K562 (cell line): ENCODE measurements around the gene SETD7. TPM values are rescaled to one million over a fixed set of nuclear protein-coding genes. Genes with fewer than 3 reads are reported as not detected.

Experiments used
- BMI1 ChIP-seq: fragments of 150-350 bp; IDR thresholded peaks from 2 replicates; pipeline ENCODE4 v1.6.1; 2014; ENCODE audit warnings: low read length
- polyA plus RNA-seq, 8 experiments: library from polyadenylated mRNA; depleted of rRNA in 4 of 8; stranded (reverse) in 5 of 8; unstranded in 3 of 8; fragments of >200 nt; fragmentation: Nextera tagmentation in 2 of 8; fragmentation: Illumina TruSeq in 1 of 8; extraction: Ambion mirVana in 2 of 8; extraction: Trizol in 1 of 8; gene quantifications; 2 replicates each; pipeline versions ENCODE4 v1.2.1 to v1.2.3, GENCODE V29; 2011 to 2014; ENCODE audit warnings: inconsistent platforms in 1 of 8, missing spikeins in 1 of 8
- total RNA-seq, 7 experiments: library from RNA; depleted of rRNA in 6 of 7; stranded (reverse); fragments of >200 nt in 6 of 7; fragmentation: Illumina TruSeq in 2 of 7; extraction: Trizol in 2 of 7; gene quantifications; 2 replicates each; pipeline versions ENCODE4 v1.2.1 to v1.2.3, GENCODE V29; 2011 to 2021; ENCODE audit warnings: low replicate concordance in 1 of 7
- TF ChIP-seq, protein P1 (sequence below): fragments of 450-650 bp; IDR thresholded peaks from 2 replicates; pipeline ENCODE4 v1.6.1; 2016; ENCODE audit warnings: mild to moderate bottlenecking, moderate library complexity

Gene SETD7
- total and polyA plus RNA-seq, 9 of the 15 experiments (the other 6 are each of a cell fraction or from before 2014, with no cell fraction given) = 0.37 to 2.4 (median 1.7) TPM

DNA sequence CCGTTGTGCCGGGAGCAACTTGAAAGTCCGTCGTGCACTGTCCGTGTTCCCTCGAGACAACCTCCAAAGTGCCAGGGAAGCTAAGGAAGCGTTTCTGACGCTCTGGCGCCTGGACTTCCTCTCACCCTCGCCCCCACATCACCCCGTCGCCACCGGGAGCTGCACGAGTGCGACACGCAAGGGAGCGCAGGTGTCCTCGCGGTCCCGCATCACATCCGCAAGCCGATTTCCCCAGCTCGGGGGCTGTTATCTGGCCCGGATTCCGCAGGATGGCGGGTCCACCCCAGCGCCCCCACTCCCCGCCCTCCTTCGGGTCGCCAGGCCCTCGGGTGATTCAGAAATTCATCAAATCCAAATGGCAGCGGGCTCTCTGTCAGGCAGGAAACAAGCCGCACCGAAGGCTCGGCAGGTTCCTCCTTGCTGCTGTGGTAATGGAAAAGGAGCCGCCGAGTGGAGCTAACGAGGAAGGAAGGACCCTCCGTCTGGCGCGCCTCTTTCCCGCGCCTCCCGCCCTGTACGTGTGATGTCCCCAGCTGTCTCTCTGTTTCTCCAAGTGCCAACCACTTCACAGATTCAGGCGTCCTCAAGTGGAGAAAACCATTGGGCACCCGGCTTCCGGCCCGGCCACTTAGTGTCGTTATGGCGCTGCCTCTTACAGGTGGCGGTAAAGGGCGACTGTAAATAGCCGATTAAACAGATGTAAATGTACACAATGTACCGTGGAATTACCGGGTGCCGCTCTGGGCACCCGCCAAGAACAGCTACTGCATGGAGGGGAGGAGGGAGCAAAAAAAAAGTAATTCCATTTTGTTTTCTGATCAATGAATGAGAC lies 921 bp upstream of the SETD7 start (continued):
- TF ChIP-seq, protein P1, sequence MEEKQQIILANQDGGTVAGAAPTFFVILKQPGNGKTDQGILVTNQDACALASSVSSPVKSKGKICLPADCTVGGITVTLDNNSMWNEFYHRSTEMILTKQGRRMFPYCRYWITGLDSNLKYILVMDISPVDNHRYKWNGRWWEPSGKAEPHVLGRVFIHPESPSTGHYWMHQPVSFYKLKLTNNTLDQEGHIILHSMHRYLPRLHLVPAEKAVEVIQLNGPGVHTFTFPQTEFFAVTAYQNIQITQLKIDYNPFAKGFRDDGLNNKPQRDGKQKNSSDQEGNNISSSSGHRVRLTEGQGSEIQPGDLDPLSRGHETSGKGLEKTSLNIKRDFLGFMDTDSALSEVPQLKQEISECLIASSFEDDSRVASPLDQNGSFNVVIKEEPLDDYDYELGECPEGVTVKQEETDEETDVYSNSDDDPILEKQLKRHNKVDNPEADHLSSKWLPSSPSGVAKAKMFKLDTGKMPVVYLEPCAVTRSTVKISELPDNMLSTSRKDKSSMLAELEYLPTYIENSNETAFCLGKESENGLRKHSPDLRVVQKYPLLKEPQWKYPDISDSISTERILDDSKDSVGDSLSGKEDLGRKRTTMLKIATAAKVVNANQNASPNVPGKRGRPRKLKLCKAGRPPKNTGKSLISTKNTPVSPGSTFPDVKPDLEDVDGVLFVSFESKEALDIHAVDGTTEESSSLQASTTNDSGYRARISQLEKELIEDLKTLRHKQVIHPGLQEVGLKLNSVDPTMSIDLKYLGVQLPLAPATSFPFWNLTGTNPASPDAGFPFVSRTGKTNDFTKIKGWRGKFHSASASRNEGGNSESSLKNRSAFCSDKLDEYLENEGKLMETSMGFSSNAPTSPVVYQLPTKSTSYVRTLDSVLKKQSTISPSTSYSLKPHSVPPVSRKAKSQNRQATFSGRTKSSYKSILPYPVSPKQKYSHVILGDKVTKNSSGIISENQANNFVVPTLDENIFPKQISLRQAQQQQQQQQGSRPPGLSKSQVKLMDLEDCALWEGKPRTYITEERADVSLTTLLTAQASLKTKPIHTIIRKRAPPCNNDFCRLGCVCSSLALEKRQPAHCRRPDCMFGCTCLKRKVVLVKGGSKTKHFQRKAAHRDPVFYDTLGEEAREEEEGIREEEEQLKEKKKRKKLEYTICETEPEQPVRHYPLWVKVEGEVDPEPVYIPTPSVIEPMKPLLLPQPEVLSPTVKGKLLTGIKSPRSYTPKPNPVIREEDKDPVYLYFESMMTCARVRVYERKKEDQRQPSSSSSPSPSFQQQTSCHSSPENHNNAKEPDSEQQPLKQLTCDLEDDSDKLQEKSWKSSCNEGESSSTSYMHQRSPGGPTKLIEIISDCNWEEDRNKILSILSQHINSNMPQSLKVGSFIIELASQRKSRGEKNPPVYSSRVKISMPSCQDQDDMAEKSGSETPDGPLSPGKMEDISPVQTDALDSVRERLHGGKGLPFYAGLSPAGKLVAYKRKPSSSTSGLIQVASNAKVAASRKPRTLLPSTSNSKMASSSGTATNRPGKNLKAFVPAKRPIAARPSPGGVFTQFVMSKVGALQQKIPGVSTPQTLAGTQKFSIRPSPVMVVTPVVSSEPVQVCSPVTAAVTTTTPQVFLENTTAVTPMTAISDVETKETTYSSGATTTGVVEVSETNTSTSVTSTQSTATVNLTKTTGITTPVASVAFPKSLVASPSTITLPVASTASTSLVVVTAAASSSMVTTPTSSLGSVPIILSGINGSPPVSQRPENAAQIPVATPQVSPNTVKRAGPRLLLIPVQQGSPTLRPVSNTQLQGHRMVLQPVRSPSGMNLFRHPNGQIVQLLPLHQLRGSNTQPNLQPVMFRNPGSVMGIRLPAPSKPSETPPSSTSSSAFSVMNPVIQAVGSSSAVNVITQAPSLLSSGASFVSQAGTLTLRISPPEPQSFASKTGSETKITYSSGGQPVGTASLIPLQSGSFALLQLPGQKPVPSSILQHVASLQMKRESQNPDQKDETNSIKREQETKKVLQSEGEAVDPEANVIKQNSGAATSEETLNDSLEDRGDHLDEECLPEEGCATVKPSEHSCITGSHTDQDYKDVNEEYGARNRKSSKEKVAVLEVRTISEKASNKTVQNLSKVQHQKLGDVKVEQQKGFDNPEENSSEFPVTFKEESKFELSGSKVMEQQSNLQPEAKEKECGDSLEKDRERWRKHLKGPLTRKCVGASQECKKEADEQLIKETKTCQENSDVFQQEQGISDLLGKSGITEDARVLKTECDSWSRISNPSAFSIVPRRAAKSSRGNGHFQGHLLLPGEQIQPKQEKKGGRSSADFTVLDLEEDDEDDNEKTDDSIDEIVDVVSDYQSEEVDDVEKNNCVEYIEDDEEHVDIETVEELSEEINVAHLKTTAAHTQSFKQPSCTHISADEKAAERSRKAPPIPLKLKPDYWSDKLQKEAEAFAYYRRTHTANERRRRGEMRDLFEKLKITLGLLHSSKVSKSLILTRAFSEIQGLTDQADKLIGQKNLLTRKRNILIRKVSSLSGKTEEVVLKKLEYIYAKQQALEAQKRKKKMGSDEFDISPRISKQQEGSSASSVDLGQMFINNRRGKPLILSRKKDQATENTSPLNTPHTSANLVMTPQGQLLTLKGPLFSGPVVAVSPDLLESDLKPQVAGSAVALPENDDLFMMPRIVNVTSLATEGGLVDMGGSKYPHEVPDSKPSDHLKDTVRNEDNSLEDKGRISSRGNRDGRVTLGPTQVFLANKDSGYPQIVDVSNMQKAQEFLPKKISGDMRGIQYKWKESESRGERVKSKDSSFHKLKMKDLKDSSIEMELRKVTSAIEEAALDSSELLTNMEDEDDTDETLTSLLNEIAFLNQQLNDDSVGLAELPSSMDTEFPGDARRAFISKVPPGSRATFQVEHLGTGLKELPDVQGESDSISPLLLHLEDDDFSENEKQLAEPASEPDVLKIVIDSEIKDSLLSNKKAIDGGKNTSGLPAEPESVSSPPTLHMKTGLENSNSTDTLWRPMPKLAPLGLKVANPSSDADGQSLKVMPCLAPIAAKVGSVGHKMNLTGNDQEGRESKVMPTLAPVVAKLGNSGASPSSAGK = peak; percentile 53; the same call in 1 of the 2 replicates
- TF ChIP-seq BMI1 = 0 out of 2 replicates have a peak, but pooled peaks have one; percentile 1
